ENCODE results near the gene MICU1. TPM values are rescaled to one million over a fixed set of nuclear protein-coding genes. Genes with fewer than 3 reads are reported as not detected.

Gene MICU1
- polyA plus RNA-seq, 1 donor (not counting 4 experiments of a cell fraction or from before 2014, with no cell fraction given), result 19.4 TPM

- no peak overlapping the region for H3K27ac ChIP-seq (ENCODE audit: control insufficient read depth, insufficient read depth, low read length)
- dilution Hi-C loops (cut with MboI; ENCODE audit: extremely low pct_ligation_motif_present, low sequenced_read_pairs), result no loop called here
- DNase-seq (ENCODE audit: low read depth, low spot score), result no peak
- no peak for FAIRE-seq
- H3K9me3 ChIP-seq (ENCODE audit: control insufficient read depth, low read depth, low read length), result no peaks in the 10 kb centered on the region
- no peaks in the 10 kb centered on the region for H3K9me1 ChIP-seq (ENCODE audit: control insufficient read depth, extremely low read depth, insufficient read depth, low read length)
- H3K9ac ChIP-seq (ENCODE audit: control insufficient read depth, extremely low read depth, insufficient read depth, low read length), result no peak overlapping the region
- H3K4me1 ChIP-seq (ENCODE audit: control insufficient read depth, extremely low read depth, insufficient read depth, low read length), result no peaks in the 10 kb centered on the region
- no peaks in the 10 kb centered on the region for H3K27me3 ChIP-seq (ENCODE audit: control insufficient read depth, extremely low read depth, insufficient read depth, low read length)
- TF ChIP-seq EZH2 (IDR thresholded peaks at IDR 0.05; ENCODE audit: low read length), result no peak
- TF ChIP-seq, protein P1, sequence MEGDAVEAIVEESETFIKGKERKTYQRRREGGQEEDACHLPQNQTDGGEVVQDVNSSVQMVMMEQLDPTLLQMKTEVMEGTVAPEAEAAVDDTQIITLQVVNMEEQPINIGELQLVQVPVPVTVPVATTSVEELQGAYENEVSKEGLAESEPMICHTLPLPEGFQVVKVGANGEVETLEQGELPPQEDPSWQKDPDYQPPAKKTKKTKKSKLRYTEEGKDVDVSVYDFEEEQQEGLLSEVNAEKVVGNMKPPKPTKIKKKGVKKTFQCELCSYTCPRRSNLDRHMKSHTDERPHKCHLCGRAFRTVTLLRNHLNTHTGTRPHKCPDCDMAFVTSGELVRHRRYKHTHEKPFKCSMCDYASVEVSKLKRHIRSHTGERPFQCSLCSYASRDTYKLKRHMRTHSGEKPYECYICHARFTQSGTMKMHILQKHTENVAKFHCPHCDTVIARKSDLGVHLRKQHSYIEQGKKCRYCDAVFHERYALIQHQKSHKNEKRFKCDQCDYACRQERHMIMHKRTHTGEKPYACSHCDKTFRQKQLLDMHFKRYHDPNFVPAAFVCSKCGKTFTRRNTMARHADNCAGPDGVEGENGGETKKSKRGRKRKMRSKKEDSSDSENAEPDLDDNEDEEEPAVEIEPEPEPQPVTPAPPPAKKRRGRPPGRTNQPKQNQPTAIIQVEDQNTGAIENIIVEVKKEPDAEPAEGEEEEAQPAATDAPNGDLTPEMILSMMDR (optimal IDR thresholded peaks at IDR 0.05 in 1 of 3, IDR thresholded peaks at IDR 0.05 in 1 of 3, conservative IDR thresholded peaks at IDR 0.05 in 1 of 3; ENCODE audit: extremely low read depth in 1 of 3, insufficient read depth in 2 of 3, low read length in 3 of 3), result no peak
- H3K4me3 ChIP-seq (ENCODE audit: control insufficient read depth in 2 of 3, extremely low read depth in 1 of 3, insufficient read depth in 2 of 3, low read depth in 1 of 3, low read length in 3 of 3), result no peak overlapping the region
- H3K79me2 ChIP-seq (ENCODE audit: control insufficient read depth, insufficient read depth, low read length), result no peaks in the 10 kb centered on the region
- H3K4me2 ChIP-seq (ENCODE audit: control insufficient read depth, extremely low read depth, insufficient read depth, low read depth, low read length), result no peak overlapping the region
- H4K20me1 ChIP-seq (ENCODE audit: control insufficient read depth, extremely low read depth, insufficient read depth, low read length), result no peaks in the 10 kb centered on the region
- no peak overlapping the region for H2AFZ ChIP-seq (ENCODE audit: control insufficient read depth, low read length)
- no peaks in the 10 kb centered on the region for H3K36me3 ChIP-seq (ENCODE audit: control insufficient read depth in 2 of 2, extremely low read depth in 1 of 2, insufficient read depth in 2 of 2, low read length in 2 of 2)
Observed at GRCh38 chr10:72414642-72415041, 211.2 kb downstream of the MICU1 start.

DNA sequence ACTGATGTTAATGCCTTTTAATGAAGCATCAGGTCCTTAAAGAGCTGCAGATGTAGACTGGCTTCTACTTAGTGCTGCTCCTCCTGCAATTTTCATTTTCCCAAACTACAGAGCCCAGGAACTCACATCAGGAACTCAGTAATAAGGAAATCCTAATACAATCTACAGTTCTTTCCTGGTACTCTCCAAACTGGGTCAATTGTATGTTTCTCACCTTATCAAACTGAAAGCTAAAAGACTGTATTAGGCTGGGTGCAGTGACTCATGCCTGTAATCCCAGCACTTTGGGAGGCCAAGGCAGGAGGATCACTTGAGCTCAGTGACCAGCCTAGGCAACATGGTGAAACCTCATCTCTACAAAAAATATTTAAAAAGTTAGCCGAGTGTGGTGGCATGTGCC is 216.7 kb downstream of the MICU1 start:
- H3K4me1 ChIP-seq (ENCODE audit: control insufficient read depth, extremely low read depth, insufficient read depth, low read length), result no peaks in the 10 kb centered on the region
- FAIRE-seq, result no peak
- no peak overlapping the region for H3K27ac ChIP-seq (ENCODE audit: control insufficient read depth, insufficient read depth, low read length)
- H3K4me3 ChIP-seq (ENCODE audit: control insufficient read depth in 2 of 3, extremely low read depth in 1 of 3, insufficient read depth in 2 of 3, low read depth in 1 of 3, low read length in 3 of 3), result no peak overlapping the region
- TF ChIP-seq, protein P1 (optimal IDR thresholded peaks at IDR 0.05 in 1 of 3, IDR thresholded peaks at IDR 0.05 in 1 of 3, conservative IDR thresholded peaks at IDR 0.05 in 1 of 3; ENCODE audit: extremely low read depth in 1 of 3, insufficient read depth in 2 of 3, low read length in 3 of 3), result no peak
- no peak for TF ChIP-seq EZH2 (IDR thresholded peaks at IDR 0.05; ENCODE audit: low read length)
- no peaks in the 10 kb centered on the region for H4K20me1 ChIP-seq (ENCODE audit: control insufficient read depth, extremely low read depth, insufficient read depth, low read length)
- no peak overlapping the region for H3K9ac ChIP-seq (ENCODE audit: control insufficient read depth, extremely low read depth, insufficient read depth, low read length)
- no peaks in the 10 kb centered on the region for H3K36me3 ChIP-seq (ENCODE audit: control insufficient read depth in 2 of 2, extremely low read depth in 1 of 2, insufficient read depth in 2 of 2, low read length in 2 of 2)
- no peak for DNase-seq (ENCODE audit: low read depth, low spot score)
- dilution Hi-C loops (cut with MboI; ENCODE audit: extremely low pct_ligation_motif_present, low sequenced_read_pairs), result no loop called here
- no peak overlapping the region for H3K4me2 ChIP-seq (ENCODE audit: control insufficient read depth, extremely low read depth, insufficient read depth, low read depth, low read length)
- no peaks in the 10 kb centered on the region for H3K9me1 ChIP-seq (ENCODE audit: control insufficient read depth, extremely low read depth, insufficient read depth, low read length)
- H2AFZ ChIP-seq (ENCODE audit: control insufficient read depth, low read length), result no peak overlapping the region
- no peaks in the 10 kb centered on the region for H3K79me2 ChIP-seq (ENCODE audit: control insufficient read depth, insufficient read depth, low read length)
- H3K27me3 ChIP-seq (ENCODE audit: control insufficient read depth, extremely low read depth, insufficient read depth, low read length), result no peaks in the 10 kb centered on the region
- H3K9me3 ChIP-seq (ENCODE audit: control insufficient read depth, low read depth, low read length), result no peaks in the 10 kb centered on the region

Data from keratinocyte (primary cell).